DOHH2 (cell line): ENCODE results near the gene H2AZ1.
A peak's percentile ranks its signal among the peaks of the same experiment; 100 is the strongest.
"Not testable (repeated sequence)": the region's sequence is repeated elsewhere in the genome, so short reads cannot be mapped to it uniquely, and the experiment has no call there.

Experiments
- H3F3A ChIP-seq: fragments of 200-600 bp; sonication (generic), shearing (Covaris generic); 2 replicates; pipeline ENCODE4 v1.6.0; 2016; ENCODE audit warnings: antibody characterized with exemption, mild to moderate bottlenecking; ENCODE audit not compliant: control insufficient read depth, insufficient read depth
- H3K27ac ChIP-seq: fragments of 200-600 bp; sonication (generic); 2 replicates; pipeline ENCODE4 v1.5.1; 2014; ENCODE audit warnings: low read depth, mild to moderate bottlenecking, low read length, moderate library complexity
- H3K27me3 ChIP-seq: fragments of 200-600 bp; sonication (generic); 2 replicates; pipeline ENCODE4 v1.6.1; 2014; ENCODE audit warnings: mild to moderate bottlenecking, low read length, mixed read lengths; ENCODE audit not compliant: control insufficient read depth
- H3K36me3 ChIP-seq: fragments of 200-600 bp; sonication (generic); 2 replicates; pipeline ENCODE4 v1.6.1; 2014; ENCODE audit warnings: mild to moderate bottlenecking, low read length, moderate library complexity, mixed read lengths; ENCODE audit not compliant: control insufficient read depth
- H3K4me1 ChIP-seq: fragments of 200-600 bp; sonication (generic); 2 replicates; pipeline ENCODE4 v1.6.1; 2014; ENCODE audit warnings: mild to moderate bottlenecking, low read length, mixed read lengths; ENCODE audit not compliant: control insufficient read depth
- H3K4me2 ChIP-seq: fragments of 200-600 bp; sonication (generic); 2 replicates; pipeline ENCODE4 v1.6.0; 2014; ENCODE audit warnings: mild to moderate bottlenecking, low read length, moderate library complexity
- H3K4me3 ChIP-seq: fragments of 200-600 bp; sonication (generic); 2 replicates; pipeline ENCODE4 v1.5.1; 2014; ENCODE audit warnings: mild to moderate bottlenecking, low read length, mixed read lengths
- H3K79me2 ChIP-seq: fragments of 200-600 bp; sonication (generic); 2 replicates; pipeline ENCODE4 v1.6.1; 2014; ENCODE audit warnings: mild to moderate bottlenecking, low read length, mixed read lengths; ENCODE audit not compliant: control insufficient read depth
- H3K9me2 ChIP-seq: fragments of 200-600 bp; sonication (generic); replicated peaks from 2 replicates; pipeline ENCODE4 v1.6.1; 2014; ENCODE audit warnings: mild to moderate bottlenecking, low read length, mixed read lengths; ENCODE audit not compliant: control insufficient read depth
- H3K9me3 ChIP-seq: fragments of 200-600 bp; sonication (generic); 2 replicates; pipeline ENCODE4 v1.6.1; 2014; ENCODE audit warnings: antibody characterized with exemption, low read length, mixed read lengths; ENCODE audit not compliant: control insufficient read depth, insufficient read depth
- H4K20me1 ChIP-seq: fragments of 200-600 bp; sonication (generic); 2 replicates; pipeline ENCODE4 v1.6.0; 2014; ENCODE audit warnings: low read depth, mild to moderate bottlenecking, antibody characterized with exemption, low read length, moderate library complexity; ENCODE audit not compliant: control insufficient read depth, insufficient read depth
- EZH2phosphoT487 ChIP-seq: fragments of 200-600 bp; sonication (generic); IDR thresholded peaks from 2 replicates; pipeline ENCODE4 v1.6.1; 2017; ENCODE audit warnings: borderline replicate concordance, mild to moderate bottlenecking, antibody characterized with exemption, low read length, moderate library complexity, mixed read lengths
- TF ChIP-seq, protein P1 (sequence below): fragments of 200-600 bp; sonication (generic); IDR thresholded peaks from one replicate; pipeline ENCODE4 v1.5.1; 2014; ENCODE audit warnings: antibody characterized with exemption, mild to moderate bottlenecking, low read depth, low read length; ENCODE audit not compliant: poor library complexity, severe bottlenecking

Gene H2AZ1

DNA sequence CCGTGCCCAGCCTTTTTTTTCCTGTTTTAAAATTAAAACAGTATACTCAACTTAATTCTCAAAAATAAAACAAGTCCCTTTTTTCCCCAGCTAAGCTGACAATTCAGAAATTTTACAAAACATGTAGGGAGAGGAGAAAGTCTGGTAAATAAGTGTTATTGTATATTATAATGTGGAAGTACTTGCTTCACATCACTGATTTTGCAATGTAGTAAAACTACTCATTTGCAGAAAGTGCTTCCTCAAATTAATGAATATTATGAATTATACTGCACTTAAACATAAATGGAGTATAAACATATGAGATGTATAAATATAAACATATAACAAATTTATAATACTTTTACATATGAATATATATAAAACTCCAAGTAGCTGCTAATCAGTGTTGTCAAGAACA, 11.6 kb upstream of the H2AZ1 start:
- Histone ChIP-seq H3K9me3 (no peaks in the 10 kb centered on the region), H3K4me3 (no peak overlapping the region), H4K20me1 (no peaks in the 10 kb centered on the region), H3F3A (no peaks in the 10 kb centered on the region), H3K9me2 (no peaks in the 10 kb centered on the region), H3K27ac (no peak overlapping the region), H3K27me3 (peaks cover 3% of the 10 kb centered on the region; the same call in 1 of the 2 replicates), H3K4me2 (no peak overlapping the region), H3K36me3 (no peaks in the 10 kb centered on the region), H3K79me2 (no peaks in the 10 kb centered on the region), H3K4me1 (no peaks in the 10 kb centered on the region)
- TF ChIP-seq, protein P1, sequence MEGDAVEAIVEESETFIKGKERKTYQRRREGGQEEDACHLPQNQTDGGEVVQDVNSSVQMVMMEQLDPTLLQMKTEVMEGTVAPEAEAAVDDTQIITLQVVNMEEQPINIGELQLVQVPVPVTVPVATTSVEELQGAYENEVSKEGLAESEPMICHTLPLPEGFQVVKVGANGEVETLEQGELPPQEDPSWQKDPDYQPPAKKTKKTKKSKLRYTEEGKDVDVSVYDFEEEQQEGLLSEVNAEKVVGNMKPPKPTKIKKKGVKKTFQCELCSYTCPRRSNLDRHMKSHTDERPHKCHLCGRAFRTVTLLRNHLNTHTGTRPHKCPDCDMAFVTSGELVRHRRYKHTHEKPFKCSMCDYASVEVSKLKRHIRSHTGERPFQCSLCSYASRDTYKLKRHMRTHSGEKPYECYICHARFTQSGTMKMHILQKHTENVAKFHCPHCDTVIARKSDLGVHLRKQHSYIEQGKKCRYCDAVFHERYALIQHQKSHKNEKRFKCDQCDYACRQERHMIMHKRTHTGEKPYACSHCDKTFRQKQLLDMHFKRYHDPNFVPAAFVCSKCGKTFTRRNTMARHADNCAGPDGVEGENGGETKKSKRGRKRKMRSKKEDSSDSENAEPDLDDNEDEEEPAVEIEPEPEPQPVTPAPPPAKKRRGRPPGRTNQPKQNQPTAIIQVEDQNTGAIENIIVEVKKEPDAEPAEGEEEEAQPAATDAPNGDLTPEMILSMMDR = no peak
- TF ChIP-seq EZH2phosphoT487 = no peak

DNA sequence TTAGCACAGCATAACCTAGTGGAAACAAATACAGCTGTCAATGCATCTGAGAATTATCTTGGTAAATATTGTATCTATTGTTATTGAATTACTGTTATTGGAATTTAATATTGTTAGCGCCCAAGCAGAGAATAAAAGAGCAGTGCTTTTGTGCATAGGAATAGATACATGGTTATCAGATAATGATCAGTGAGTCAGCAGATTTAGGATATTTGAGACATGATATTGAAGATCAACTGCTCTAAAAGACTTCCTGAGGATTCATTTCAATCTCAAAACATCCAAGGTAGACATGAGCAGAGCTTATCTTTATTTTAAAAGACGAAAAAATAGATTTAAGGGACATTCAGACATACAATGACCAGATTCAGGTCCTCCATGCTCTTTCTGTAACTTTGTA, 10.6 kb upstream of the H2AZ1 start:
- H3K4me3 ChIP-seq = no peak overlapping the region
- peaks cover under 1% of the 10 kb centered on the region; the same call in 1 of the 2 replicates for H3K27me3 ChIP-seq
- H3F3A ChIP-seq = no peaks in the 10 kb centered on the region
- H4K20me1 ChIP-seq = no peaks in the 10 kb centered on the region
- no peaks in the 10 kb centered on the region for H3K9me3 ChIP-seq
- no peaks in the 10 kb centered on the region for H3K79me2 ChIP-seq
- H3K4me1 ChIP-seq = no peaks in the 10 kb centered on the region
- no peak overlapping the region for H3K27ac ChIP-seq
- TF ChIP-seq, protein P1 = no peak
- no peak for TF ChIP-seq EZH2phosphoT487
- H3K36me3 ChIP-seq = no peaks in the 10 kb centered on the region
- H3K4me2 ChIP-seq = no peak overlapping the region
- H3K9me2 ChIP-seq = no peaks in the 10 kb centered on the region

DNA sequence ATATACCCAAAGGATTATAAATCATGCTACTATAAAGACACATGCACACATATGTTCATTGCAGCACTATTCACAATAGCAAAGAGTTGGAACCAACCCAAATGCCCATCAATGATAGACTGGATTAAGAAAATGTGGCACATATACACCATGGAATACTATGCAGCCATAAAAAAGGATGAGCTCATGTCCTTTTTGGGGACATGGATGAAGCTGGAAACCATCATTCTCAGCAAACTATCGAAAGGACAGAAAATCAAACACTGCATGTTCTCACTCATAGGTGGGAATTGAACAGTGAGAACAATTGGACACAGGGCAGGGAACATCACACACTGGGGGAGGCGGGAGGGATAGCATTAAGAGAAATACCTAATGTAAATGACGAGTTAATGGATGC, 8.1 kb upstream of the H2AZ1 start:
- H3K27me3 ChIP-seq, H3K4me3 ChIP-seq: not testable (repeated sequence)

DNA sequence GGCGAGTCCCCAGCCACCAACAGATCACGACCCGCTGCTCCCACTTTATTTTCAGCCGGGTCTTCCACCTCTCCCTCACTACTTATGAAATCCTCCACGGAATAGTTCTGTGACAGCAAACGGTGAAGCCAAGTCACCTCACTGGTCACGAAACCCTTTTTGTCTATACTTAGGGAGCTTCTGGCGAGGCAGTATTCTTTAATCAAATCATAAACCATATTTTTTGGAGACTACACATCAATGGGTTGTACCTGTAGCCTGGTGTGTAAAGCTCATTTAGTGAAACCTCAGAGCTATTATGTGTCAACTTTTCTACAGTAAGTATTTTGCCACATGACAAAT, 809 bp upstream of the H2AZ1 start:
- Histone ChIP-seq H3K27me3 (no peaks in the 10 kb centered on the region), H3K9me3 (no peaks in the 10 kb centered on the region), H3K4me3 (peak overlapping the region; percentile 75), H4K20me1 (peaks cover 10% of the 10 kb centered on the region; the same call in 1 of the 2 replicates), H3K79me2 (peaks cover 52% of the 10 kb centered on the region), H3K4me1 (peaks cover 31% of the 10 kb centered on the region), H3K27ac (peak overlapping the region; percentile 52), H3F3A (peaks cover 24% of the 10 kb centered on the region), H3K4me2 (peak overlapping the region; percentile 69), H3K9me2 (no peaks in the 10 kb centered on the region), H3K36me3 (peaks cover 41% of the 10 kb centered on the region)
- TF ChIP-seq, protein P1 = no peak
- no peak for TF ChIP-seq EZH2phosphoT487

More for the DNA sequence above, 8.1 kb upstream of the H2AZ1 start:
- H3K4me1 ChIP-seq, H3F3A ChIP-seq, H3K9me3 ChIP-seq, H3K4me2 ChIP-seq, H4K20me1 ChIP-seq, H3K79me2 ChIP-seq, H3K36me3 ChIP-seq, H3K27ac ChIP-seq, H3K9me2 ChIP-seq: not testable (repeated sequence)
